ENCODE data around the gene NINJ1. TPM values are rescaled to one million over a fixed set of nuclear protein-coding genes. Genes with fewer than 3 reads are reported as not detected.

The NINJ1 gene
- total and polyA plus RNA-seq, 2 donors (not counting 3 experiments of a cell fraction or from before 2014, with no cell fraction given), result 31.5 to 57.7 TPM

- dilution Hi-C loops (cut with MboI; ENCODE audit: extremely low pct_ligation_motif_present, low sequenced_read_pairs), result no loop called here
- Histone ChIP-seq H3K4me1 (ENCODE audit: control insufficient read depth, extremely low read depth, insufficient read depth, low read length) (no peaks in the 10 kb centered on the region), H3K27me3 (ENCODE audit: control insufficient read depth in 2 of 2, insufficient read depth in 2 of 2, low read length in 2 of 2) (no peaks in the 10 kb centered on the region), H3K9ac (replicated peaks; ENCODE audit: extremely low read depth, insufficient read depth, low read length) (no peak overlapping the region), H4K20me1 (replicated peaks; ENCODE audit: control insufficient read depth, extremely low read depth, insufficient read depth, low read length) (no peaks in the 10 kb centered on the region), H3K36me3 (ENCODE audit: control insufficient read depth in 2 of 2, extremely low read depth in 1 of 2, insufficient read depth in 2 of 2, low read length in 2 of 2) (no peaks in the 10 kb centered on the region), H3K27ac (ENCODE audit: insufficient read depth, low read depth, low read length) (no peak overlapping the region), H3K9me3 (replicated peaks; ENCODE audit: control insufficient read depth, insufficient read depth, low read length) (no peaks in the 10 kb centered on the region), H2AFZ (ENCODE audit: low read depth, low read length) (no peak overlapping the region), H3K9me1 (replicated peaks; ENCODE audit: control insufficient read depth, extremely low read depth, insufficient read depth, low read length) (no peaks in the 10 kb centered on the region), H3K79me2 (ENCODE audit: control insufficient read depth, insufficient read depth, low read length) (no peaks in the 10 kb centered on the region), H3K4me2 (ENCODE audit: insufficient read depth, low read length) (no peak overlapping the region), H3K4me3 (replicated peaks in 1 of 3; ENCODE audit: insufficient read depth in 1 of 3, low read depth in 1 of 3, low read length in 3 of 3) (no peak overlapping the region)
- intact Hi-C loops (cut with micrococcal nuclease), result no loop called here
- FAIRE-seq (no peak), DNase-seq (ENCODE audit: low read depth, low spot score) (no peak)
- BruUV-seq (replicated peaks), result no TSS peak
- POLR2A ChIA-PET, result no interaction called here
- TF ChIP-seq POLR2A (IDR thresholded peaks at IDR 0.05; ENCODE audit: low read depth, low read length) (no peak), MAX (IDR thresholded peaks at IDR 0.05; ENCODE audit: insufficient read depth, insufficient read length) (no peak), CTCF (IDR thresholded peaks at IDR 0.05; ENCODE audit: extremely low read depth in 1 of 2, insufficient read depth in 1 of 2, low read depth in 1 of 2, low read length in 2 of 2) (no peak), POLR2AphosphoS5 (IDR thresholded peaks at IDR 0.05; ENCODE audit: insufficient read depth, low read depth, low read length) (no peak), FOS (IDR thresholded peaks at IDR 0.05; ENCODE audit: borderline replicate concordance, insufficient read depth, low read length) (no peak), GATA2 (IDR thresholded peaks at IDR 0.05; ENCODE audit: insufficient read depth, insufficient read length, low read depth, low read length) (no peak), JUN (IDR thresholded peaks at IDR 0.05; ENCODE audit: borderline replicate concordance, insufficient read depth, insufficient read length, low read depth) (no peak), MYC (IDR thresholded peaks at IDR 0.05; ENCODE audit: low read depth, low read length) (no peak), EZH2 (IDR thresholded peaks at IDR 0.05; ENCODE audit: borderline replicate concordance, low read depth, low read length, severe bottlenecking) (no peak)
- CTCF ChIA-PET, result interaction anchor here (1.4 to 2.2 kb wide), 2 partner anchors 16 to 77 kb away, joined by 3 to 5 read pairs; no protein-coding TSS in a partner anchor
Observed at GRCh38 chr9:93080406-93080805, 53.6 kb downstream of the NINJ1 start.
